OCI-LY3 (cell line): ENCODE measurements around the gene ZNF428.

Source experiments
- EZH2phosphoT487 ChIP-seq: fragments of 200-600 bp; shearing (Covaris generic); IDR thresholded peaks from 2 replicates; pipeline ENCODE4 v1.6.1; 2018; ENCODE audit warnings: antibody characterized with exemption, mixed run types, low read depth
- TF ChIP-seq, protein P1 (sequence below): fragments of 200-600, 300-600 bp; sonication (generic); IDR thresholded peaks from 2 replicates; pipeline ENCODE4 v1.5.1; 2014; ENCODE audit warnings: antibody characterized with exemption, low read length, low read depth

GRCh38 chr19:43622956-43623355 is 3.5 kb upstream of the ZNF428 start:
- TF ChIP-seq, protein P1, sequence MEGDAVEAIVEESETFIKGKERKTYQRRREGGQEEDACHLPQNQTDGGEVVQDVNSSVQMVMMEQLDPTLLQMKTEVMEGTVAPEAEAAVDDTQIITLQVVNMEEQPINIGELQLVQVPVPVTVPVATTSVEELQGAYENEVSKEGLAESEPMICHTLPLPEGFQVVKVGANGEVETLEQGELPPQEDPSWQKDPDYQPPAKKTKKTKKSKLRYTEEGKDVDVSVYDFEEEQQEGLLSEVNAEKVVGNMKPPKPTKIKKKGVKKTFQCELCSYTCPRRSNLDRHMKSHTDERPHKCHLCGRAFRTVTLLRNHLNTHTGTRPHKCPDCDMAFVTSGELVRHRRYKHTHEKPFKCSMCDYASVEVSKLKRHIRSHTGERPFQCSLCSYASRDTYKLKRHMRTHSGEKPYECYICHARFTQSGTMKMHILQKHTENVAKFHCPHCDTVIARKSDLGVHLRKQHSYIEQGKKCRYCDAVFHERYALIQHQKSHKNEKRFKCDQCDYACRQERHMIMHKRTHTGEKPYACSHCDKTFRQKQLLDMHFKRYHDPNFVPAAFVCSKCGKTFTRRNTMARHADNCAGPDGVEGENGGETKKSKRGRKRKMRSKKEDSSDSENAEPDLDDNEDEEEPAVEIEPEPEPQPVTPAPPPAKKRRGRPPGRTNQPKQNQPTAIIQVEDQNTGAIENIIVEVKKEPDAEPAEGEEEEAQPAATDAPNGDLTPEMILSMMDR, result no peak
- TF ChIP-seq EZH2phosphoT487, result no peak
